ENCODE measurements around the gene CPNE1. TPM values are rescaled to one million over a fixed set of nuclear protein-coding genes. Genes with fewer than 3 reads are reported as not detected.

The CPNE1 gene
- total RNA-seq, 1 experiment from 2014 or later = 155 TPM

DNA sequence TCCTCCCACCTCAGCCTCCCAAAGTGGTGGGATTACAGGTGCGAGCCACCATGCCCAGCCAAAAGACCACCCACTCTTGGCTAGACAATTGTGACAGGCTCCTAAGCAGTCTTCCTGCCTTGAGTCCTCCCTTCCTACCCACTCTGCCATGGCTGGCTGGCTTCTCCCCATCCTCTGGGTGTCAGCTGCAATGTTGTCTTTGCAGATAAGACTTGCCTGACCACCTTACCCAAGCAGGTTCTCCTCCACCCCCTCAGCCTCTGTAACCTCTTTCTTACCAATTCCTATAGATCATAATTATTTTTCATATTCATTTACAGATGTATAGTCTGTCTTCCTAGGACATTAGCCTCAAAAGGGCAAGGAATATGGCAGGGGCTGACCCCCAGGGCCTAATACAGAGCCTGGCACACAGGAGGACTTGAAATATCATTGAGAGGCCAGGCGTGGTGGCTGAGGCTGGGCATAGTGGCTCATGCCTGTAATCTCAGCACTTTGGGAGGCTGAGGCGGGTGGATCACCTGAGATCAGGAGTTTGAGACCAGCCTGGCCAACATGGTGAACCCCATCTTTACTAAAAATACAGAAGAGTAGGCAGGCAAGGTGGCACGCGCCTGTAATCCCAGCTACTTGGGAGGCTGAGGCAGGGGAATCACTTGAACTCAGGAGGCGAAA, 77.8 kb downstream of the CPNE1 start:
- H3K79me1 ChIP-seq (ENCODE audit: insufficient read depth, low read depth, low read length, poor library complexity, severe bottlenecking) = no peaks in the 10 kb centered on the region
- H3K23ac ChIP-seq (ENCODE audit: insufficient read length, low read depth, low read length) = no peak overlapping the region
- no peak overlapping the region for H2BK5ac ChIP-seq (ENCODE audit: insufficient read length, low read length)
- H3T11ph ChIP-seq (ENCODE audit: low read length) = no peak overlapping the region
- WGBS (ENCODE audit: extremely low coverage, insufficient read length, low lambda C conversion rate) = no CpG with 5 or more reads among the region's 6 CpGs
- peaks cover 0 to 3% (median 0%) of the 10 kb centered on the region in 3 experiments; a peak in 1 of 7 replicates for H3K36me3 Mint-ChIP-seq (ENCODE audit: insufficient read depth in 1 of 3, low read depth in 3 of 3)
- H2AK5ac ChIP-seq (ENCODE audit: insufficient read length, low read length) = no peak overlapping the region
- H3K9me3 Mint-ChIP-seq = no peaks in the 10 kb centered on the region; a peak in 1 of 5 replicates
- peak overlapping the region in 1 of 3 experiments; percentile 24; a peak in 1 of 7 replicates for H3K27ac Mint-ChIP-seq
- H4K20me1 ChIP-seq (ENCODE audit: control insufficient read depth, insufficient read depth, insufficient read length) = no peaks in the 10 kb centered on the region
- no peaks in the 10 kb centered on the region for H3K4me1 ChIP-seq (ENCODE audit: insufficient read depth, low read length)
- DNase-seq = no peak
- H3K56ac ChIP-seq (ENCODE audit: insufficient read length, low read depth, low read length) = no peak overlapping the region
- no peaks in the 10 kb centered on the region for H3K9me3 ChIP-seq (ENCODE audit: control insufficient read depth, low read depth, low read length)
- no peak overlapping the region for H2BK15ac ChIP-seq (ENCODE audit: low read depth, low read length)
- no peak overlapping the region for H2BK12ac ChIP-seq (ENCODE audit: insufficient read length, low read depth, low read length)
- no peak overlapping the region for H2BK20ac ChIP-seq (ENCODE audit: low read depth, low read length, poor library complexity, severe bottlenecking)
- H4K91ac ChIP-seq (ENCODE audit: insufficient read length, low read depth, low read length) = no peak overlapping the region
- H3K18ac ChIP-seq (ENCODE audit: insufficient read length, low read depth, low read length) = no peak overlapping the region
- H3K14ac ChIP-seq (ENCODE audit: insufficient read depth, low read length) = no peak overlapping the region
- H3K27ac ChIP-seq (ENCODE audit: insufficient read length, low read depth, low read length) = no peak overlapping the region
- no peak overlapping the region for H2AFZ ChIP-seq (ENCODE audit: low read length)
- no peaks in the 10 kb centered on the region for H3K23me2 ChIP-seq (ENCODE audit: insufficient read length, low read depth, low read length, poor library complexity, severe bottlenecking)
- H3K9ac ChIP-seq (ENCODE audit: extremely low read depth, insufficient read length, low read length) = no peak overlapping the region
- H3K4ac ChIP-seq (ENCODE audit: low read depth, low read length) = no peak overlapping the region
- no peak overlapping the region for H4K8ac ChIP-seq (replicated peaks; ENCODE audit: insufficient read length, low read depth, low read length)
- no peak overlapping the region for H3K4me3 Mint-ChIP-seq
- no peaks in the 10 kb centered on the region for H3K79me2 ChIP-seq (ENCODE audit: insufficient read depth, low read length)
- TF ChIP-seq, protein P1, sequence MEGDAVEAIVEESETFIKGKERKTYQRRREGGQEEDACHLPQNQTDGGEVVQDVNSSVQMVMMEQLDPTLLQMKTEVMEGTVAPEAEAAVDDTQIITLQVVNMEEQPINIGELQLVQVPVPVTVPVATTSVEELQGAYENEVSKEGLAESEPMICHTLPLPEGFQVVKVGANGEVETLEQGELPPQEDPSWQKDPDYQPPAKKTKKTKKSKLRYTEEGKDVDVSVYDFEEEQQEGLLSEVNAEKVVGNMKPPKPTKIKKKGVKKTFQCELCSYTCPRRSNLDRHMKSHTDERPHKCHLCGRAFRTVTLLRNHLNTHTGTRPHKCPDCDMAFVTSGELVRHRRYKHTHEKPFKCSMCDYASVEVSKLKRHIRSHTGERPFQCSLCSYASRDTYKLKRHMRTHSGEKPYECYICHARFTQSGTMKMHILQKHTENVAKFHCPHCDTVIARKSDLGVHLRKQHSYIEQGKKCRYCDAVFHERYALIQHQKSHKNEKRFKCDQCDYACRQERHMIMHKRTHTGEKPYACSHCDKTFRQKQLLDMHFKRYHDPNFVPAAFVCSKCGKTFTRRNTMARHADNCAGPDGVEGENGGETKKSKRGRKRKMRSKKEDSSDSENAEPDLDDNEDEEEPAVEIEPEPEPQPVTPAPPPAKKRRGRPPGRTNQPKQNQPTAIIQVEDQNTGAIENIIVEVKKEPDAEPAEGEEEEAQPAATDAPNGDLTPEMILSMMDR (conservative IDR thresholded peaks at IDR 0.05) = no peak
- no peak overlapping the region for H2BK120ac ChIP-seq (ENCODE audit: low read depth, low read length, poor library complexity, severe bottlenecking)
- 0 out of 4 replicates have a peak, but pooled peaks cover 0 to 2% of the 10 kb centered on the region in 2 experiments for H3K4me1 Mint-ChIP-seq
- peaks cover 1% of the 10 kb centered on the region; the same call in 1 of the 2 replicates for H3K27me3 Mint-ChIP-seq (ENCODE audit: low read depth)
- no peak overlapping the region for H4K5ac ChIP-seq (ENCODE audit: insufficient read length, low read depth, low read length)
- no peaks in the 10 kb centered on the region for H3K27me3 ChIP-seq (ENCODE audit: insufficient read depth, low read length)
- H3K4me2 ChIP-seq (ENCODE audit: insufficient read depth, insufficient read length, low read length) = no peak overlapping the region

Measured in H9 (cell line).